IMR-90 (cell line): ENCODE measurements around the gene KCTD18. TPM values are rescaled to one million over a fixed set of nuclear protein-coding genes. Genes with fewer than 3 reads are reported as not detected.
A peak's percentile ranks its signal among the peaks of the same experiment; 100 is the strongest.

ENCODE experiments used
- ATAC-seq: fragments of 200-7000 bp; cut with Tn5 transposase; 2 replicates; pipeline ENCODE4 v1.9.1; 2020; ENCODE audit warnings: low read depth, mild to moderate bottlenecking, moderate library complexity
- BruUV-seq: library from RNA; stranded (reverse); fragments of 400-500 nt; replicated peaks from 2 replicates; lab custom pipeline; 2021; lab: Mats Ljungman, UMichigan
- CTCF ChIA-PET: fragments of 300-600 bp; formaldehyde crosslinking; extraction: SDS; loops from one replicate; lab custom pipeline; 2021; ENCODE audit warnings: antibody characterized with exemption; lab: Yijun Ruan, JAX
- POLR2A ChIA-PET: fragments of 300-600 bp; sonication (Branson Sonifier 250); formaldehyde crosslinking; loops from one replicate; lab custom pipeline; 2022; ENCODE audit warnings: antibody characterized with exemption; ENCODE audit not compliant: unreplicated experiment; lab: Charles Lee
- DNase-seq: peaks from one replicate; pipeline ENCODE4 v3.0.0; 2013
- H2AFZ ChIP-seq: replicated peaks from 2 replicates; pipeline ENCODE3; 2013; ENCODE audit warnings: low read length, mild to moderate bottlenecking; ENCODE audit not compliant: poor library complexity
- H2AK5ac ChIP-seq: 2 replicates; pipeline ENCODE4 v1.6.1; 2013; ENCODE audit warnings: low read depth, low read length, inconsistent platforms
- H2AK9ac ChIP-seq: replicated peaks from 2 replicates; pipeline ENCODE3; 2013; ENCODE audit warnings: mild to moderate bottlenecking, low read depth, low read length, moderate library complexity; ENCODE audit not compliant: poor library complexity
- H2BK120ac ChIP-seq: 2 replicates; pipeline ENCODE4 v1.6.1; 2013; ENCODE audit warnings: low read depth, low read length, inconsistent platforms
- H2BK15ac ChIP-seq: 3 replicates; pipeline ENCODE4 v1.6.1; 2013; ENCODE audit warnings: low read depth, low read length, inconsistent platforms
- H2BK20ac ChIP-seq: 2 replicates; pipeline ENCODE4 v1.6.1; 2013; ENCODE audit warnings: low read depth, mild to moderate bottlenecking, inconsistent platforms, low read length, moderate library complexity
- H2BK5ac ChIP-seq: 2 replicates; pipeline ENCODE4 v1.6.1; 2013; ENCODE audit warnings: mild to moderate bottlenecking, low read depth, low read length, inconsistent platforms; ENCODE audit not compliant: poor library complexity, severe bottlenecking
- H3K14ac ChIP-seq: replicated peaks from 2 replicates; pipeline ENCODE4 v1.6.1; 2013; ENCODE audit warnings: low read depth, low read length, inconsistent platforms
- H3K18ac ChIP-seq: 2 replicates; pipeline ENCODE4 v1.6.1; 2013; ENCODE audit warnings: low read depth, low read length, control low read depth
- H3K23ac ChIP-seq: 2 replicates; pipeline ENCODE4 v1.6.1; 2013; ENCODE audit warnings: low read depth, low read length, inconsistent platforms
- H3K27ac ChIP-seq: 2 replicates; pipeline ENCODE4 v1.5.1; 2013; ENCODE audit warnings: mild to moderate bottlenecking, control low read depth, low read length; ENCODE audit not compliant: insufficient read depth
- H3K27me3 ChIP-seq: 2 replicates; pipeline ENCODE4 v1.6.1; 2013; ENCODE audit warnings: low read length; ENCODE audit not compliant: control insufficient read depth, insufficient read depth
- H3K36me3 ChIP-seq: 2 replicates; pipeline ENCODE4 v1.6.1; 2013; ENCODE audit warnings: low read length, mixed read lengths; ENCODE audit not compliant: control insufficient read depth, insufficient read depth
- H3K4ac ChIP-seq: 2 replicates; pipeline ENCODE4 v1.6.1; 2013; ENCODE audit warnings: low read depth, low read length, inconsistent platforms
- H3K4me1 ChIP-seq: 2 replicates; pipeline ENCODE4 v1.6.1; 2013; ENCODE audit warnings: low read length, mixed read lengths; ENCODE audit not compliant: control insufficient read depth, insufficient read depth
- H3K4me2 ChIP-seq: 2 replicates; pipeline ENCODE4 v1.6.1; 2013; ENCODE audit warnings: low read depth, mild to moderate bottlenecking, control low read depth, low read length, moderate library complexity
- H3K4me3 ChIP-seq: 2 replicates; pipeline ENCODE4 v1.5.1; 2013; ENCODE audit warnings: low read depth, mild to moderate bottlenecking, control low read depth, low read length, moderate library complexity; ENCODE audit not compliant: insufficient read depth
- H3K56ac ChIP-seq: 2 replicates; pipeline ENCODE4 v1.6.1; 2013; ENCODE audit warnings: low read length, inconsistent platforms; ENCODE audit not compliant: insufficient read depth; ENCODE audit errors: extremely low read depth
- H3K79me1 ChIP-seq, 2 experiments: 2 replicates each; pipeline ENCODE4 v1.6.1; 2013; ENCODE audit warnings: low read length in 2 of 2, inconsistent platforms in 1 of 2, low read depth in 1 of 2
- H3K9ac ChIP-seq: 2 replicates; pipeline ENCODE4 v1.6.1; 2013; ENCODE audit warnings: low read depth, low read length, control low read depth
- H3K9me1 ChIP-seq: 2 replicates; pipeline ENCODE4 v1.6.1; 2013; ENCODE audit warnings: low read length, inconsistent platforms; ENCODE audit not compliant: insufficient read depth
- H3K9me3 ChIP-seq: 2 replicates; pipeline ENCODE4 v1.6.1; 2013; ENCODE audit warnings: low read length; ENCODE audit not compliant: control insufficient read depth, insufficient read depth
- H4K20me1 ChIP-seq: 2 replicates; pipeline ENCODE4 v1.6.1; 2013; ENCODE audit warnings: low read length, inconsistent platforms; ENCODE audit not compliant: insufficient read depth
- H4K5ac ChIP-seq: 2 replicates; pipeline ENCODE4 v1.6.1; 2013; ENCODE audit warnings: mild to moderate bottlenecking, low read depth, low read length, control low read depth
- H4K8ac ChIP-seq, 2 experiments: 2 replicates each; pipeline ENCODE4 v1.6.1; 2013; ENCODE audit warnings: low read depth in 2 of 2, low read length in 2 of 2, control low read depth in 1 of 2, inconsistent platforms in 1 of 2
- H4K91ac ChIP-seq: 2 replicates; pipeline ENCODE4 v1.6.1; 2013; ENCODE audit warnings: low read depth, low read length, inconsistent platforms; ENCODE audit not compliant: insufficient read depth
- BHLHE40 ChIP-seq: fragments of 150-350 bp; IDR thresholded peaks from 2 replicates; pipeline ENCODE4 v1.6.1; 2016; ENCODE audit warnings: mild to moderate bottlenecking, low read depth, low read length
- CEBPB ChIP-seq: IDR thresholded peaks from 2 replicates; pipeline ENCODE4 v1.6.1; 2012; ENCODE audit warnings: low read depth, low read length, improper control_type of control experiment
- CHD1 ChIP-seq: IDR thresholded peaks from 2 replicates; pipeline ENCODE4 v1.6.1; 2012; ENCODE audit warnings: low read depth, low read length, improper control_type of control experiment
- CTCF ChIP-seq: conservative IDR thresholded peaks from 2 replicates; pipeline ENCODE4 v1.5.1; 2012; ENCODE audit warnings: mild to moderate bottlenecking, low read depth, low read length, improper control_type of control experiment
- ELK1 ChIP-seq: fragments of 150-350 bp; IDR thresholded peaks from 2 replicates; pipeline ENCODE4 v1.6.1; 2016; ENCODE audit warnings: low read depth, mild to moderate bottlenecking, low read length, moderate library complexity, borderline replicate concordance
- FOS ChIP-seq: fragments of 150-350 bp; IDR thresholded peaks from 2 replicates; pipeline ENCODE4 v1.6.1; 2016; ENCODE audit warnings: low read depth, low read length
- MAFK ChIP-seq: IDR thresholded peaks from 2 replicates; pipeline ENCODE4 v1.6.1; 2012; ENCODE audit warnings: low read depth, low read length, improper control_type of control experiment
- MAZ ChIP-seq: IDR thresholded peaks from 2 replicates; pipeline ENCODE4 v1.6.1; 2012; ENCODE audit warnings: low read depth, mild to moderate bottlenecking, low read length, improper control_type of control experiment, moderate library complexity, borderline replicate concordance
- MXI1 ChIP-seq: IDR thresholded peaks from 2 replicates; pipeline ENCODE4 v1.6.1; 2012; ENCODE audit warnings: low read depth, mild to moderate bottlenecking, low read length, moderate library complexity, borderline replicate concordance
- NFE2L2 ChIP-seq: fragments of 150-350 bp; IDR thresholded peaks from 2 replicates; pipeline ENCODE4 v1.6.1; 2016; ENCODE audit warnings: low read depth, mild to moderate bottlenecking, low read length
- POLR2A ChIP-seq: IDR thresholded peaks from 2 replicates; pipeline ENCODE4 v1.6.1; 2012; ENCODE audit warnings: mild to moderate bottlenecking, low read depth, low read length
- RAD21 ChIP-seq: IDR thresholded peaks from 2 replicates; pipeline ENCODE4 v1.6.1; 2012; ENCODE audit warnings: low read length, improper control_type of control experiment
- RCOR1 ChIP-seq: IDR thresholded peaks from 2 replicates; pipeline ENCODE4 v1.6.1; 2012; ENCODE audit warnings: mild to moderate bottlenecking, low read length, improper control_type of control experiment; ENCODE audit not compliant: insufficient replicate concordance
- RFX5 ChIP-seq: IDR thresholded peaks from 2 replicates; pipeline ENCODE4 v1.8.0; 2012; ENCODE audit warnings: low read depth, mild to moderate bottlenecking, low read length, moderate library complexity
- SMC3 ChIP-seq: fragments of 150-350 bp; IDR thresholded peaks from 2 replicates; pipeline ENCODE4 v1.6.1; 2016; ENCODE audit warnings: low read depth, mild to moderate bottlenecking, antibody characterized with exemption, low read length, moderate library complexity
- USF2 ChIP-seq: fragments of 150-350 bp; IDR thresholded peaks from 2 replicates; pipeline ENCODE4 v1.6.1; 2017; ENCODE audit warnings: mild to moderate bottlenecking, antibody characterized with exemption, low read length, low read depth
- WGBS, 2 experiments: methylation state at CpG; one replicate each; pipeline versions ENCODE4 v1.1.5 to v1.1.7; 2013; ENCODE audit warnings: missing lambda C conversion rate in 2 of 2; ENCODE audit not compliant: insufficient read length in 1 of 2; ENCODE audit errors: extremely low coverage in 2 of 2; 5-methylcytosine and 5-hydroxymethylcytosine counted together
- dilution Hi-C: fragments of 300-500 bp; cut with HindIII; formaldehyde crosslinking; loops from one replicate; pipeline ENCODE4 v1.14.3; 2018; ENCODE audit warnings: low sequenced_read_pairs; ENCODE audit not compliant: unreplicated experiment
- in situ Hi-C: fragments of 300-500 bp; cut with MboI; formaldehyde crosslinking; loops from 3 replicates; pipeline ENCODE4 v1.14.3; 2019; ENCODE audit warnings: low sequenced_read_pairs, inconsistent platforms, mixed read lengths
- intact Hi-C: fragments of 100-400 bp; cut with micrococcal nuclease; formaldehyde crosslinking; loops from 2 replicates; pipeline ENCODE4 v1.10.0; 2022
- polyA plus RNA-seq, 3 experiments: library from polyadenylated mRNA; depleted of rRNA; stranded (reverse); fragments of >200 nt; gene quantifications; 2 replicates each; pipeline ENCODE4 v1.2.3, GENCODE V29; 2012; ENCODE audit warnings: low replicate concordance in 1 of 3
- total RNA-seq: library from RNA; depleted of rRNA; stranded (reverse); fragments of >200 nt; gene quantifications from 2 replicates; pipeline ENCODE4 v1.2.3, GENCODE V29; 2012

KCTD18 gene
- total and polyA plus RNA-seq, 2 of the 4 experiments (the other 2 are of a cell fraction) = 6.7 to 10.4 TPM

DNA sequence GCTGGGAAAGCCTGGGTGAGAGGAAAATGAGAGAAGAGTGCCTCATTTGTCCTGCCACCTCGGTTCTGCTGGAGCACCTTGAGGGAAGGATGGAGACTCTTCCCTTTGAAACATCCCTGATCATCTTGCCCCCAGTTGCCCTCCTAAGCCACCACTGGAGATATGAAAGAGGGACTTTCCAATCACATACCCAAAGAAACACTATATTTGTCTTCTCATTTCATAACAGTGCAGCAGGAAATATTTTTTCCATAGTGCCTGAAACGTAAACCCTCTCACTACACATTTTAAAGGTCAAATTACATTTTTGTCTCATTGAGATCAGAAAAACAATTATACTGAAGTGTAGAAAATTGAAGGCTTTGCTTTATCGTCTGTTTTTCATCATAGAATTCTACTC lies 63.3 kb downstream of the KCTD18 start:
- Histone ChIP-seq H3K14ac (0 out of 2 replicates have a peak overlapping the region, but pooled peaks have one; percentile 19), H2BK5ac (peak overlapping the region; percentile 71), H3K18ac (peak overlapping the region; percentile 34; the same call in 1 of the 2 replicates), H3K79me1 (peaks cover 28 to 77% of the 10 kb centered on the region in 2 experiments), H2AK5ac (peak overlapping the region; percentile 69), H3K9ac (no peak overlapping the region), H2BK120ac (no peak overlapping the region), H3K56ac (no peak overlapping the region), H3K4ac (no peak overlapping the region), H4K5ac (0 out of 2 replicates have a peak overlapping the region, but pooled peaks have one; percentile 15), H3K9me1 (peaks cover 9% of the 10 kb centered on the region), H3K27me3 (no peaks in the 10 kb centered on the region), H4K8ac (no peak overlapping the region), H3K36me3 (peaks cover 30% of the 10 kb centered on the region), H2AK9ac (peak overlapping the region; percentile 10), H2BK20ac (no peak overlapping the region), H4K20me1 (no peaks in the 10 kb centered on the region; the same call in 1 of the 2 replicates), H3K4me3 (no peak overlapping the region), H4K91ac (no peak overlapping the region), H2BK15ac (no peak overlapping the region), H3K4me2 (peak overlapping the region; percentile 12; the same call in 1 of the 2 replicates), H2AFZ (no peak overlapping the region), H3K4me1 (peaks cover 21% of the 10 kb centered on the region), H3K23ac (no peak overlapping the region), H3K27ac (peak overlapping the region; percentile 64; the same call in 1 of the 2 replicates), H3K9me3 (no peaks in the 10 kb centered on the region)
- TF ChIP-seq ELK1 = no peak
- TF ChIP-seq NFE2L2 = no peak
- no peak for TF ChIP-seq FOS
- no peak for TF ChIP-seq CHD1
- TF ChIP-seq MXI1 = no peak
- no peak for TF ChIP-seq RCOR1
- no peak for TF ChIP-seq RFX5
- no peak for TF ChIP-seq RAD21
- TF ChIP-seq CTCF = no peak
- no peak for TF ChIP-seq POLR2A
- TF ChIP-seq CEBPB = no peak
- no peak for TF ChIP-seq BHLHE40
- no peak for TF ChIP-seq SMC3
- no peak for TF ChIP-seq MAZ
- TF ChIP-seq MAFK = no peak
- no peak for TF ChIP-seq USF2
- intact Hi-C loops = no loop called here
- CTCF ChIA-PET = interaction anchor here (1.5 kb wide), 1 partner anchor 10 kb away, joined by 3 read pairs; no protein-coding TSS in a partner anchor
- ATAC-seq (no peak), DNase-seq (no peak)
- in situ Hi-C loops = no loop called here
- POLR2A ChIA-PET = no interaction called here
- no CpG with 5 or more reads among the region's 3 CpGs for WGBS, 2 experiments
- dilution Hi-C loops = no loop called here
- no TSS peak for BruUV-seq
